ENCODE measurements around the gene PLET1. TPM values are rescaled to one million over a fixed set of nuclear protein-coding genes. Genes with fewer than 3 reads are reported as not detected.

PLET1 gene
- total RNA-seq, 1 donor from 2014 or later: not detected

DNA sequence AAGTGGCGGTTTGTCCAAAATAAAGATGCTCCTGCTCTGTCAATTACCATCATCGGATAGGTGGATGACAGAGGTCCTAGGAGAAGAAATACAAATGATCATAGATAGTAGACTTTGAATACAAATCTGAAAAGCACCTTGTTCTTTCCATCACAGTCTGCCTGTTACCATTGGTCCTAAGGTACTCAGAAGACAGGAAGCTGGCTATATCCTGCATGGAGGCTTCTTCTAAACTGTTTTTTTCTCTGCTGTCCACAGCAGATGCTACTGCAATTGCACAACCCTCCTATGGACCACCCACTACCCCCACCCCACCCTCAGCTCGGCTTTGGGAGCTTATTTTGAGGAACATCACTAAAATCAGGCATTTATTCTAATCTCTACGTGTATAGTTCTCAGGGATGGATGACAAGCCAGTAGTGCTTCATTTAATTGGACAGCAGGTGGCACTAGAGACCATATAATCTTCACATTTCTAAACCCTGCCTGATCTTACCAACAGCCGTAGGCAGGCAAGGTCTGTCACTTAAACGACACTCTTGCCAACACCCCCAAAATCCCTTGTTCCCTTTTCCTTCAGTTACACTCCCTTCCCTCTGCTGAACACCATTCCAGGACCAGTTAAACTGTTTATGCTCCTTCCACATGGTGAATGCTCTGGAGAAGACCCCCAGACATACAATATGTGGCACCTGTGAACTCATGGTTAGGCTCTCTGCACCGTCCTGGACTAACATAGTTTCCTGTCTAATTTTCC, 41.0 kb downstream of the PLET1 start:
- Mint-ChIP-seq H3K36me3 (ENCODE audit: unreplicated experiment) (no peaks in the 10 kb centered on the region), H3K27ac (ENCODE audit: unreplicated experiment) (no peak overlapping the region), H3K4me3 (ENCODE audit: unreplicated experiment) (no peak overlapping the region), H3K9me3 (ENCODE audit: unreplicated experiment) (no peaks in the 10 kb centered on the region), H3K27me3 (ENCODE audit: unreplicated experiment) (no peaks in the 10 kb centered on the region), H3K4me1 (ENCODE audit: low read depth, unreplicated experiment) (no peaks in the 10 kb centered on the region)
- no peak for DNase-seq
- TF ChIP-seq, protein P1, sequence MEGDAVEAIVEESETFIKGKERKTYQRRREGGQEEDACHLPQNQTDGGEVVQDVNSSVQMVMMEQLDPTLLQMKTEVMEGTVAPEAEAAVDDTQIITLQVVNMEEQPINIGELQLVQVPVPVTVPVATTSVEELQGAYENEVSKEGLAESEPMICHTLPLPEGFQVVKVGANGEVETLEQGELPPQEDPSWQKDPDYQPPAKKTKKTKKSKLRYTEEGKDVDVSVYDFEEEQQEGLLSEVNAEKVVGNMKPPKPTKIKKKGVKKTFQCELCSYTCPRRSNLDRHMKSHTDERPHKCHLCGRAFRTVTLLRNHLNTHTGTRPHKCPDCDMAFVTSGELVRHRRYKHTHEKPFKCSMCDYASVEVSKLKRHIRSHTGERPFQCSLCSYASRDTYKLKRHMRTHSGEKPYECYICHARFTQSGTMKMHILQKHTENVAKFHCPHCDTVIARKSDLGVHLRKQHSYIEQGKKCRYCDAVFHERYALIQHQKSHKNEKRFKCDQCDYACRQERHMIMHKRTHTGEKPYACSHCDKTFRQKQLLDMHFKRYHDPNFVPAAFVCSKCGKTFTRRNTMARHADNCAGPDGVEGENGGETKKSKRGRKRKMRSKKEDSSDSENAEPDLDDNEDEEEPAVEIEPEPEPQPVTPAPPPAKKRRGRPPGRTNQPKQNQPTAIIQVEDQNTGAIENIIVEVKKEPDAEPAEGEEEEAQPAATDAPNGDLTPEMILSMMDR (IDR thresholded peaks at IDR 0.05; ENCODE audit: partially characterized antibody, unreplicated experiment): peak; percentile 71

GRCh38 chr11:112216561-112217105, 44.0 kb downstream of the PLET1 start:
- Mint-ChIP-seq H3K27ac (ENCODE audit: unreplicated experiment) (no peak overlapping the region), H3K4me3 (ENCODE audit: unreplicated experiment) (no peak overlapping the region), H3K4me1 (ENCODE audit: low read depth, unreplicated experiment) (no peaks in the 10 kb centered on the region), H3K36me3 (ENCODE audit: unreplicated experiment) (no peaks in the 10 kb centered on the region), H3K9me3 (ENCODE audit: unreplicated experiment) (no peaks in the 10 kb centered on the region), H3K27me3 (ENCODE audit: unreplicated experiment) (no peaks in the 10 kb centered on the region)
- DNase-seq: no peak
- TF ChIP-seq, protein P1 (IDR thresholded peaks at IDR 0.05; ENCODE audit: partially characterized antibody, unreplicated experiment): no peak

DNA sequence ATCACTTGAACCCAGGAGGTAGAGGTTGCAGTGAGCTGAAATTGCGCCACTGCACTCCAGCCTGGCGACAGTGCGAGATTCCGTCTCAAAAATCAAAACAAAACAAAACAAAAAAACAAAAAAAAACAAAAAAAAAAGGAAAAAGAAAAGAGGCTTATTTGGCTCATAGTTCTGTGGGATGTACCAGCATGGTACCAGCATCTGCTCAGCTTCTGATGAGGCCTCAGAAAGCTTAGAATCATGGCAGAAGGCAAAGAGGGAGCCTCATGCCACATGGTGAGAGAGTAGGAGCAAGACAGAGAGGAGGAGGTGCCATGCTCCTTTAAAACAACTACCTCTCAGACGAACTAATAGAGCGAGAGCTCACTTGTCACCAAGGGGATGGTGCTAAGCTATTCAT, 45.0 kb downstream of the PLET1 start:
- no peaks in the 10 kb centered on the region for H3K36me3 Mint-ChIP-seq (ENCODE audit: unreplicated experiment)
- peaks cover 3% of the 10 kb centered on the region for H3K27me3 Mint-ChIP-seq (ENCODE audit: unreplicated experiment)
- TF ChIP-seq, protein P1 (IDR thresholded peaks at IDR 0.05; ENCODE audit: partially characterized antibody, unreplicated experiment): no peak
- H3K4me3 Mint-ChIP-seq (ENCODE audit: unreplicated experiment): no peak overlapping the region
- H3K4me1 Mint-ChIP-seq (ENCODE audit: low read depth, unreplicated experiment): no peaks in the 10 kb centered on the region
- no peak for DNase-seq
- H3K9me3 Mint-ChIP-seq (ENCODE audit: unreplicated experiment): no peaks in the 10 kb centered on the region
- no peak overlapping the region for H3K27ac Mint-ChIP-seq (ENCODE audit: unreplicated experiment)

- Mint-ChIP-seq H3K9me3 (ENCODE audit: unreplicated experiment) (no peaks in the 10 kb centered on the region), H3K4me3 (ENCODE audit: unreplicated experiment) (no peak overlapping the region), H3K36me3 (ENCODE audit: unreplicated experiment) (no peaks in the 10 kb centered on the region), H3K4me1 (ENCODE audit: low read depth, unreplicated experiment) (no peaks in the 10 kb centered on the region), H3K27me3 (ENCODE audit: unreplicated experiment) (peaks cover 3% of the 10 kb centered on the region), H3K27ac (ENCODE audit: unreplicated experiment) (no peak overlapping the region)
- DNase-seq: no peak
- TF ChIP-seq, protein P1 (IDR thresholded peaks at IDR 0.05; ENCODE audit: partially characterized antibody, unreplicated experiment): no peak
Measured at GRCh38 chr11:112213753-112214152, 46.9 kb downstream of the PLET1 start.

GRCh38 chr11:112212710-112213109, 48.0 kb downstream of the PLET1 start:
- Mint-ChIP-seq H3K36me3 (ENCODE audit: unreplicated experiment) (no peaks in the 10 kb centered on the region), H3K9me3 (ENCODE audit: unreplicated experiment) (no peaks in the 10 kb centered on the region), H3K27ac (ENCODE audit: unreplicated experiment) (no peak overlapping the region), H3K4me1 (ENCODE audit: low read depth, unreplicated experiment) (no peaks in the 10 kb centered on the region), H3K27me3 (ENCODE audit: unreplicated experiment) (peaks cover 3% of the 10 kb centered on the region), H3K4me3 (ENCODE audit: unreplicated experiment) (no peak overlapping the region)
- DNase-seq: no peak
- TF ChIP-seq, protein P1 (IDR thresholded peaks at IDR 0.05; ENCODE audit: partially characterized antibody, unreplicated experiment): no peak

Data from glutamatergic neuron (in vitro differentiated cells).